Keratinocyte (primary cell): ENCODE data around the gene ERMP1. TPM values are rescaled to one million over a fixed set of nuclear protein-coding genes. Genes with fewer than 3 reads are reported as not detected.

Source experiments
- DNase-seq: peaks from one replicate; pipeline ENCODE4 v3.0.0-alpha.2; 2011; ENCODE audit warnings: low read depth, missing footprints, low spot score
- FAIRE-seq: peaks from 2 replicates; lab custom pipeline; 2011; peaks lifted over from hg19 to GRCh38; lab: Jason Lieb, UNC
- H2AFZ ChIP-seq: 2 replicates; pipeline ENCODE4 v1.6.0; 2012; ENCODE audit warnings: low read length, control low read depth, inconsistent platforms; ENCODE audit not compliant: control insufficient read depth
- H3K27ac ChIP-seq: 2 replicates; pipeline ENCODE4 v1.5.1; 2011; ENCODE audit warnings: low read length; ENCODE audit not compliant: control insufficient read depth, insufficient read depth
- H3K27me3 ChIP-seq: 3 replicates; pipeline ENCODE4 v1.6.0; 2011; ENCODE audit warnings: low read length; ENCODE audit not compliant: control insufficient read depth, insufficient read depth; ENCODE audit errors: extremely low read depth
- H3K36me3 ChIP-seq, 2 experiments: 2 replicates in 1 of 2; 3 replicates in 1 of 2; pipeline ENCODE4 v1.5.1; 2011; ENCODE audit warnings: low read length in 2 of 2, mild to moderate bottlenecking in 1 of 2; ENCODE audit not compliant: control insufficient read depth in 2 of 2, insufficient read depth in 2 of 2; ENCODE audit errors: extremely low read depth in 1 of 2
- H3K4me1 ChIP-seq: 3 replicates; pipeline ENCODE4 v1.5.1; 2011; ENCODE audit warnings: low read length; ENCODE audit not compliant: control insufficient read depth, insufficient read depth; ENCODE audit errors: extremely low read depth
- H3K4me2 ChIP-seq: 3 replicates; pipeline ENCODE4 v1.6.0; 2011; ENCODE audit warnings: low read depth, low read length; ENCODE audit not compliant: control insufficient read depth, insufficient read depth; ENCODE audit errors: extremely low read depth
- H3K4me3 ChIP-seq, 3 experiments: fragments of 200-600 bp in 1 of 3; sonication (generic) in 1 of 3; 2 replicates in 2 of 3; 3 replicates in 1 of 3; pipeline ENCODE4 v1.5.1; 2011 to 2016; ENCODE audit warnings: low read length in 3 of 3, mild to moderate bottlenecking in 3 of 3, control low read depth in 2 of 3, inconsistent platforms in 1 of 3, low read depth in 1 of 3, mixed read lengths in 1 of 3, mixed run types in 1 of 3, moderate library complexity in 1 of 3; ENCODE audit not compliant: control insufficient read depth in 2 of 3, insufficient read depth in 2 of 3; ENCODE audit errors: extremely low read depth in 1 of 3
- H3K79me2 ChIP-seq: 2 replicates; pipeline ENCODE4 v1.6.0; 2012; ENCODE audit warnings: low read length; ENCODE audit not compliant: control insufficient read depth, insufficient read depth
- H3K9ac ChIP-seq: 3 replicates; pipeline ENCODE4 v1.6.0; 2011; ENCODE audit warnings: low read length; ENCODE audit not compliant: control insufficient read depth, insufficient read depth; ENCODE audit errors: extremely low read depth
- H3K9me1 ChIP-seq: 3 replicates; pipeline ENCODE4 v1.6.0; 2011; ENCODE audit warnings: low read length; ENCODE audit not compliant: control insufficient read depth, insufficient read depth; ENCODE audit errors: extremely low read depth
- H3K9me3 ChIP-seq: 2 replicates; pipeline ENCODE4 v1.5.1; 2012; ENCODE audit warnings: low read depth, low read length; ENCODE audit not compliant: control insufficient read depth
- H4K20me1 ChIP-seq: 3 replicates; pipeline ENCODE4 v1.6.0; 2011; ENCODE audit warnings: low read length; ENCODE audit not compliant: control insufficient read depth, insufficient read depth; ENCODE audit errors: extremely low read depth
- CTCF ChIP-seq, 3 experiments: IDR thresholded peaks in 1 of 3; conservative IDR thresholded peaks in 1 of 3; optimal IDR thresholded peaks in 1 of 3; 2 replicates in 2 of 3; 3 replicates in 1 of 3; pipeline versions ENCODE3 to v1.5.1; 2011; ENCODE audit warnings: low read length in 3 of 3, mild to moderate bottlenecking in 3 of 3, moderate library complexity in 2 of 3, control low read depth in 1 of 3, inconsistent platforms in 1 of 3; ENCODE audit not compliant: insufficient read depth in 2 of 3; ENCODE audit errors: extremely low read depth in 1 of 3
- EZH2 ChIP-seq: IDR thresholded peaks from one replicate; pipeline ENCODE4 v1.6.1; 2012; ENCODE audit warnings: inconsistent platforms, mild to moderate bottlenecking, low read length, moderate library complexity
- dilution Hi-C: fragments of 300-500 bp; cut with MboI; formaldehyde crosslinking; loops from one replicate; pipeline ENCODE4 v1.7.0; 2020; ENCODE audit warnings: low sequenced_read_pairs; ENCODE audit not compliant: extremely low pct_ligation_motif_present
- polyA plus RNA-seq, 5 experiments: library from polyadenylated mRNA; depleted of rRNA in 3 of 5; stranded (reverse) in 3 of 5; stranded (forward) in 1 of 5; unstranded in 1 of 5; fragments of >200 nt; gene quantifications; 1 replicate in 1 of 5; 2 replicates in 3 of 5; 3 replicates in 1 of 5; pipeline versions ENCODE4 v1.2.1 to v1.2.3, GENCODE V29; 2011 to 2012; ENCODE audit warnings: missing spikeins in 2 of 5, low read depth in 1 of 5, low replicate concordance in 1 of 5

Gene ERMP1
- polyA plus RNA-seq, 1 donor (not counting 4 experiments of a cell fraction or from before 2014, with no cell fraction given) = 27.0 TPM

- no peaks in the 10 kb centered on the region for H3K9me3 ChIP-seq
- H3K79me2 ChIP-seq = no peaks in the 10 kb centered on the region
- DNase-seq = no peak
- no peaks in the 10 kb centered on the region for H4K20me1 ChIP-seq
- peak overlapping the region; percentile 27 for H3K27ac ChIP-seq
- no peak overlapping the region for H2AFZ ChIP-seq
- no peaks in the 10 kb centered on the region for H3K36me3 ChIP-seq
- dilution Hi-C loops = no loop called here
- no peak for FAIRE-seq
- no peaks in the 10 kb centered on the region for H3K27me3 ChIP-seq
- no peaks in the 10 kb centered on the region for H3K9me1 ChIP-seq
- no peak for TF ChIP-seq CTCF (optimal IDR thresholded peaks at IDR 0.05 in 1 of 3, IDR thresholded peaks at IDR 0.05 in 1 of 3, conservative IDR thresholded peaks at IDR 0.05 in 1 of 3; ENCODE audit: extremely low read depth in 1 of 3, insufficient read depth in 2 of 3, low read length in 3 of 3)
- TF ChIP-seq EZH2 = no peak
- H3K4me1 ChIP-seq = peaks cover 16% of the 10 kb centered on the region
- peak overlapping the region; percentile 59 for H3K4me2 ChIP-seq
- no peak overlapping the region for H3K4me3 ChIP-seq
- no peak overlapping the region for H3K9ac ChIP-seq
These were observed 6.6 kb upstream of the ERMP1 start for GRCh38 chr9:5839572-5839902.

- Histone ChIP-seq H3K9me3 (no peaks in the 10 kb centered on the region), H3K9me1 (no peaks in the 10 kb centered on the region), H3K27me3 (no peaks in the 10 kb centered on the region), H4K20me1 (no peaks in the 10 kb centered on the region), H3K36me3 (no peaks in the 10 kb centered on the region), H3K9ac (no peak overlapping the region), H3K4me2 (peak overlapping the region; percentile 59), H3K79me2 (no peaks in the 10 kb centered on the region), H3K4me1 (peaks cover 14% of the 10 kb centered on the region), H2AFZ (no peak overlapping the region), H3K4me3 (no peak overlapping the region), H3K27ac (peak overlapping the region; percentile 27)
- DNase-seq = no peak
- TF ChIP-seq CTCF (optimal IDR thresholded peaks at IDR 0.05 in 1 of 3, IDR thresholded peaks at IDR 0.05 in 1 of 3, conservative IDR thresholded peaks at IDR 0.05 in 1 of 3; ENCODE audit: extremely low read depth in 1 of 3, insufficient read depth in 2 of 3, low read length in 3 of 3) (no peak), EZH2 (no peak)
- dilution Hi-C loops = no loop called here
- peak; percentile 73 for FAIRE-seq
These were observed 6.1 kb upstream of the ERMP1 start for GRCh38 chr9:5838884-5839571.
